Measurements from ENCODE around the gene CCDC146. TPM values are rescaled to one million over a fixed set of nuclear protein-coding genes. Genes with fewer than 3 reads are reported as not detected.

The CCDC146 gene
- total RNA-seq, 1 experiment from 2014 or later = 0.34 TPM

DNA sequence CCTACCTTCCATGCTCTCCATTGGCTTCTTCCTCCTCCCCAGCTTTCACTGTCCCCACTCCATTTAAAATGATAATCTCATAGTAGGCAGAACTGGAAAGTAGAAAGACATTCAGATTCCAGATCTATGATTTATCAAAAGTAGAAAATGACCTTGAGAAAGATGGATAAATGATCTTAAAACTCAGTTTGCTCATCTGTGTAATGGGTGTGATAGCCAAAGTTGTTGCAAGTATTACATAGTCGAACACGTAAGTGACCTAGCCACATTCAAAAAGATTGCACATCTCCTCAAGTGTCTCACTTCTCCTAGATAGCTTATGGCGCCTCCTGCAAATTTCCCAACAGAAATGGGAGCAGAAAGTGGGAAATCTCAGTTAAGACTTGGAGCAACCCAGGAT, 167.0 kb downstream of the CCDC146 start:
- no peak for DNase-seq (ENCODE audit: low read depth)

DNA sequence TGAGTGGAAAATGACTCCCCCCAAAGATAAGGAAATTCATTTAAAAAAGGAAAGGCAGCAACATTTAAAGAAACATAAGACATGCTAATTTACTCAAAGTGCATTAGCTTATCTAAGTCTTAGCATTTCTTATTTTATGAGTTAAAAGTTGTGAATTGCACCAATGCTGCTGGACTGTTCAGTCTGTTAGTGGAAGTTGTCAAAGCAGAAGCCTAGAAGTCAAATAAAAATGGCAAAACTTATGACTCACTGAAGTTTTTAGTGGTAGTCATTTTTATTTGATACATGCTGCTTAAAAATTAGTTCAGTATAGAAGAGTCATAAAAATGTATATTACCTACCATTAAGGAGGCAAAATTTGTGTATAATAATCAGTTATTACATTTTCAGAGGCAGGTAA, 168.0 kb downstream of the CCDC146 start:
- DNase-seq (ENCODE audit: low read depth) = no peak

DNA sequence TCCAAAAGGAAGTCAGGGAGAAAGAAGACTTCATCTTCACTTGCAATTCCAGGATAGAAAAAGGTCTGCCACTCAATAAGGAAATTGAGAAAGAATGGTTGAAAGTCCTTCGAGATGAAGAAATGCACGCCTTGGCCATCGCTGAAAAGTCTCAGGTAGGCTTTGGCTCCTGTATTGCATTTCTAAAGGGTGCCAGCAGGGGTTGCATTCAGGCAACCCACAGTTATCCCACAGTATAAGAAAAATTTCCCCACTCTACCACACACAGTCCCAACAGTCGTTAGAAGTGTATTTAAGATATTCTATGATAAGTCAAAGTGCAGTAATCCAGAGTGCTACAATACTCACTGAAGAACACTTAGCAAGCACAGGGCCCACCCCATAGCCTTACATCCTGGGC, 170.6 kb downstream of the CCDC146 start:
- DNase-seq (ENCODE audit: low read depth) = no peak

DNA sequence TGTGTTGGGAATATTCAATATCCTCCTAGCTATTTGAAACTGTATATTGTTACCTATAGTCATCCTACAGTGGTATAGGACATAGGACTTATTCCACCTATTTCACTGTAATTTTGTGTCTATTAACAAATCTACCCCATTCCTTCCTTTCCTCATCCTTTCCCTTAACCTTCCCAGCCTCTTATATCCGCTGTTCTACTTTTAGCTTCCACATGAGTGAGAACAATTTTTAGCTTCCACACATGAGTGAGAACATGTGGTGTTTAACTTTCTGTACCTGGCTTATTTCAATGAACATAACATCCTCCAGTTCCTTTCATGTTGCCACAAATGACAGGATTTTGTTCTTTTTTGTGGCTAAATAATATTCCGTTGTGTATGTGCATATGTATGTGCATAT, 173.1 kb downstream of the CCDC146 start:
- DNase-seq (ENCODE audit: low read depth) = no peak

DNA sequence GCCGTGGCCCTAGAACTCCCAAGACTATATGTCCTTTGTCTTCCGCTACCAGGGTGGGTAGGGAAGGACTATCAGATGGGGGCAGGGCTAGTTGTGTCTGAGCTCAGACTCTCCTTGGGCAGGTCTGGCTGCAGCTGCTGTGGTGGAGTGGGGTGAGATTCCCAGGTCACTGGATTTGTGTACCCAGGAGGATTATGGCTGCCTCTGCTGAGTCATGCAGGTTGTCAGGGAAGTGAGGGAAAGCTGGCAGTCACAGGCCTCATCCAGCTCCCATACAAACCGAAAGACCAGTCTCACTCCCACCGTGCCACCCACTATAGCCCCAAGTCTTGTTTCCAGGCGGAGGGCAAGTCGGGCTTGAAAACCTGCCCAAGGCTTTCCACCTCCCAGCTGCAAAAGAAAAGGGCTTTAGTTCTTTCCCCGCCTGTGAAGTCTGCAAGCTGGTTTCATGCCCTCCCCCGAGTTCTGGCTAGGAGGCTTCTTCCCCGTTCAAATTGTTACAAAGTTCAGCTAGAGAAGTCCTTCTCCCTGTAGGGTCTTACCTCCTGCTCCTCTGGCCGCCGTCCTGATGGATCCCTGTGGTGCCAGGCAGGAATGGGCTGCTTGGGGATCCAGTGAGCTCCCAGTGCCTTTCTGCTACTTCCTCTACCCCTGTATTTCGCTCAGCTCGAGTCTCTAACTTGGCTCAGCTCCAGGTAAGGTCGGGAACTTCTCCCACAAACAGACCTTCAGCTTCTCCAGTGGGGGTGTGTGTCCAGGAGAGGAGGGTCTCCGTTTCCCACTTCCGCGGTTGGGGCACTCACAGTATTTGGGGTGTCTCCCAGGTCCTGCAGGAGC, 184.0 kb downstream of the CCDC146 start:
- DNase-seq (ENCODE audit: low read depth) = no peak

DNA sequence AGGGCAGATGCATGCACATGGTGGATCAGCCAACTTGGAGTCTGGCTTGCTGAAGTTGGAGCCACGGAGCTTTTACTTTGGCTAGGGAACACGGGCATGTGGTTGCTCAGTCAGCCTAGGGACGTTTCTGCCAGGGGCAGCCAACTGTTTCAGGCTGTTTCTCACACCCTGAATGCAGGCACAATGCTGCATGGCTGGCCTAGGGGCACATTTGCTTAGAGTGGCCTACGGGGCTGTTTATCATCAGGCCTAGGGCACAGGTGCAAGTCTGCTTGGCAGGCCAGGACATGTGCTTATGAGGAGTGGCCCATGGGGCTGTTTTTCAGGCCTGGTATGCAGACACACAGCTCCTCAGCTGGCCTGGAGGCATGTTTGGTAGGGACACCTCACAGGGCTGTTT, 186.4 kb downstream of the CCDC146 start:
- DNase-seq (ENCODE audit: low read depth) = no peak

DNA sequence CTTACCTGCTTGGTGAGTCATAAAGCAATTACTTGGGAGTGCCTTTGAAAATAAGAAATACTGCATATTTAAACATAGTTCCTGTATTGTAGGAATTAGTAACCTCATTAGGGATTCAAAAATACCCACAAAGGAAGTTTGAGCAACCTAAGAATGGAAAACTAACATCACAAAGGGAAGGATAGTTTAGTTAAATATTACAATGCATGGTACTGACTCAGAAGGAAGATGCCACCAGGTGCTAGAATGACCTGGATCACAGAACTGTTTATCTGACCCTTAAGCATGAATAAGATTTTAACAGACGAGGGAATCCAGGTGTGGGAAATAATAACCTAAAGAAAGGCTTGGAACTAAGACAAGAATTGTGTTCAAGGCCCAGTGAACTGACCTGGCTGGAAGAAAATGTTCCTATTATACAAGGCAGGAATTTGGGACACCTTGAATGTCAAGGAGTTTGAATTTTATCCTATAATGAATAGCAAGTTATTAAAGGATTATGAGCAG, 187.4 kb downstream of the CCDC146 start:
- no peak for DNase-seq (ENCODE audit: low read depth)

DNA sequence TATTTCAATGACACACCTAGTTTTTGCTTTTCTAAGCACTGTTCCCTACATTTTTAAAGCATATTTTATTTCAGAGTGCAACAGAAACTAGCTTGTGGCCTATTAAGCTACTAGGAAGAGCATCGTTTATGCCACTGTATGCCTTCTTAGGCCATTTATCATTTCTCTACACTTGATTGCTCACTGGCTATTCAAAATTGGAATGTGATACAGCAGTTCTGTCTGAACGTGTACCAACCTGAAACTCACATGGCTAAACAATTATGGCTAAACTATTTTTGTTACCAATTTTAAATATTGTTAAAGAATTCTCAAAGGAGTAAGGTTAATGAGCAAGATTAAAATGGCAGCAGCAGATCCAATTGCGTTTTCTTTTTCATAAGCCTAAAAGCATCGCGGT, 188.6 kb downstream of the CCDC146 start:
- DNase-seq (ENCODE audit: low read depth) = no peak

DNA sequence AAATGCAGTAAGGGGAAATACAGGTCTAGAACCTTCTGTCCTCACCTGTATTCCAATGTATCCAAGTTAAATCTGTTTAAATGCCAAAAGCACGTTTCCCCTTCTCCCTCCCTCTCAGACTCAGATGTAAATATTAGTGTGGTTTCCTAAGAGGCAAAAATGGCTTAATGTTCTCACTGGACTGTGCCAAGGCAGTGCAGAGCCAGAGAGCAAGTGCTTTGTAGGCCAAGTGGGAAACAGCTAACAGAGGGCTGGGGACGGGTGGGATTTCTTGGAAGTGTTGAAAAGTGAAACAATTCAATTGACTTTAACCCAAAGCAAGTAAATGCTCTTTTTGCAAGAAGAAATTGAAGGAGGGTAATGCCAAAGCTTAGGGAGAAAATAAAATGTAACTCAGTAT, 190.7 kb downstream of the CCDC146 start:
- DNase-seq (ENCODE audit: low read depth) = no peak

DNA sequence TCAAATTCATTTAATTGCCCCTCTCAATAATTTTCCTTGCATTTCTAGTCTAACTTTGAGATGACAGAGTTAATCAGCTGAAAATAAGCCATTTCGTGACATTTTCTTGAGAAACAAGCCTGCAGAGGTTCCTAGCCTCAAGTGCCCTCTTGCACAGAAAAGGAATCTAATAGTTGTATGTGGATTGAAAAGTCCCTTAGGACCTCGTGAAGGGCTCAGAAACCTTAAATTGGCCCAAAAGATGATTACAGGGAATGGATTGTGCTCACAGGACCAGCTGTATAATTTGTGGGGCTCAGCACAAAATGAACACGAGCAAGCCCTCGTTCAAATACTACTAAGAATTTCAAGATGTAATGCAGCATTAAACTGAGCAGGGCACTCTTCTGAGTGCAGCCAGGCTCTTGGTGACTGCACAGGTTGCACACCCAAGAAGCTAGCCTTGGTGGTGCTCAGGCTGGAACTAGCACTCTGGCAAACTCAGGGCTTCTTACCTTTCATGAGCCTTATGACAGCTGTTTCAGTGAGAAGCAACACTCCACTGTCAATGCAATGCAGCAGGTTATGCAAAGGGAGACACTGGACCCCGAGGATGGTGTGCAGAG, 191.6 kb downstream of the CCDC146 start:
- no peak for DNase-seq (ENCODE audit: low read depth)

DNA sequence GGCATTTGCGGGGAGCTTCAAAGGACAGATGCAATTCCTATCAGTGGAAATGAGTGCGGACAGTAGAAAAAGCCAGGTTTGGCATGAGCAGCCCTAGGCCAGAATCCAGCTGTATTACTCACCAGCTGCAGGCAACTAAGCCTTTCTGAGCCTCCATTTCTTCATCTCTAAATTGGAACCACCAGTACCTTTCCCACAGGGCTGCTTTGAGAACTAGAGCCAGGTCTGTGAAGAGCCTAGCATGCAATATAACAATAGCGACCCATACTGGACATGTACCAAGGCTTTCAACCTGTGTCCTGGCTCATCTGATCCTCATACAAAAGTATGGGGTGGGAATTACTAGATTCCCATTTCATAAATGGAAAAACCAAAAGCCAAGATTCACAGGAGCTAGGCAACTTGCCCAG, 192.8 kb downstream of the CCDC146 start:
- DNase-seq (ENCODE audit: low read depth) = no peak

DNA sequence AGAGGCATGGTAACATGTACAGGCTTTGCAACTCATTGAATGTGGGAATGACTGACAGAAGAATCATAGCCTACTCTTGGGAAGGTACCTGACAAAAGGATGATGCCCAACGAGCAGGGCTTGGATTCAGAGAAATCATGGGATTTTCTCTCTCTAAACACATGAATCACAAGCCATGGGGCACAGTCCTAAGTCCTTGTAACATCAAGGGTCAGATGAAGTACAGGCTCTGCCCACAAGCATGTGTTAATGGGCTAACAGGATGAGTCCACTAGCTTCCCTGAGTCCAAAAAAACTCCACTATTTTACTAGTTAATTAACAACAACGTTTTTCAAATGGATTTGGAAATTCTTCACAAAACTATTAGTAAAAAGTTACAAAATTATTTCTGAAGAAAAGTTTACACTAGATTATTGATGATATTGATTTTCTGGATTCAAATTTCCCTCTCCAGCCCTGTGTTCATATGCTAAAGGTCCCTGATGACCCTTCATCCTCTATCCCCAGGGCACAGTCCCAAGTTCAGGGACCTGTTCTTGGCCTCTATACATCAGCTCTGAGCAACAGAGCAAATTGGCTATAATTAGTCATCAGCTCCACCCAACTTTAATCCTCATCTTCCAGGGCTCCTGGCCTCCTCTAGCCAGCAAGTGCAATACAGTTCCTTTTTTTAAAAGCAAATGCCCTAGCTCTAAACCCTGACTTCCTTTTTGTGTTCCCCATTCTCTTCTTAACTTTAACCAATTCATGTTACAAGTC, 194.0 kb downstream of the CCDC146 start:
- no peak for DNase-seq (ENCODE audit: low read depth)

DNA sequence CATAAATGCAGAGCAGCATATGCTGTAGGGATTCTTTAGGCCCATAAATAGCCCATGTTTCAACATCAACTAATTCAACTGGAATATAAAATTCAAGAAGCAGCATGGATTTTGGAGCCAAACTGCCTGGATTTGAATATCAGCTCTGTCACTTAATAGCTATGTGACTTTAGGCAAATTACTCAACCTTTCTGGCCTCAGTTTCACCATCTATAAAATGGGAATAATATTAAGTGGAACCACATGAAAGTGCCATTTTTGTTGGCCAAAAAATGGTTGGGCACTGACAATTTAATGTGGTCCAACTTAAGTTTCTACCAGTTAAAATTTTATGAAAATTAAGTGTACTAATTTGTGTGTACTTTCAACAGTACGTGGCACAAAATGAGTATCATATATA, 195.6 kb downstream of the CCDC146 start:
- DNase-seq (ENCODE audit: low read depth) = no peak

DNA sequence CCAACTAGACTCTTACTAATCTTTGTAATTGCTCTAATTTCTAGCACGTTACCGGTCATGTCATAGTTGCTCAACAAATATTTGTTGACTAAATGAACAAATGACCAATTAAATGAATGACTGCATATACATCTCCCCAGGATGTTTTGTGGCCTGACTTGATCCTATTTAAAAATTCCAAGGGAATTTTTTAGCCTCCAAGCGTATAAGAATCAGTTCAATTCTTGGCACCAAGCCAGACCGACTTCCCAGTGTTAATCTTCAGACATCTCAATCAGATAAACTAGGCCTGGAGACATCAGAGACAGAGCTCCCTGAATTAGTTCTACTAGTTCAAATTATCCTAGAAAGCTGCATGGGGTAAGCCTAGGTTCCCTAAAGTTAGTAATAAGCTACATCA, 197.7 kb downstream of the CCDC146 start:
- DNase-seq (ENCODE audit: low read depth) = no peak

DNA sequence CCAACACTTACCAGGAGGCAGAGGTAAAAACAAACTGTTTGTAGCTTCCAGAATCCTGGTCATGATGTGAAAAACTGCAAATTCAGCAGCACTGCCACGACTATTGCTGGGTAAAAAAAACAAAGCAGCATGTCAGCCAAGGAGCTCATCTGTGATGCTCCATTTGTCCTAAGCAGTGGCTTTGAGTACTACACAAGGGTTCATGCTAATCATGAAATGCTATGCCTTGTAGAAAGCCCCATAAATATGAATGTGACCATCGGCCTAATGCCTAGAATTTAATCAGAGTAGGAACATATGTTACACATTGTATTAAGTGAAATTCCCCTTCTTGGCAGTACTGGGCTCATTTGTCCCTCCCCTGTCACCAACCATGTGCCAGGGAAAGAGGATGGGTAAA, 198.3 kb downstream of the CCDC146 start:
- no peak for DNase-seq (ENCODE audit: low read depth)

DNA sequence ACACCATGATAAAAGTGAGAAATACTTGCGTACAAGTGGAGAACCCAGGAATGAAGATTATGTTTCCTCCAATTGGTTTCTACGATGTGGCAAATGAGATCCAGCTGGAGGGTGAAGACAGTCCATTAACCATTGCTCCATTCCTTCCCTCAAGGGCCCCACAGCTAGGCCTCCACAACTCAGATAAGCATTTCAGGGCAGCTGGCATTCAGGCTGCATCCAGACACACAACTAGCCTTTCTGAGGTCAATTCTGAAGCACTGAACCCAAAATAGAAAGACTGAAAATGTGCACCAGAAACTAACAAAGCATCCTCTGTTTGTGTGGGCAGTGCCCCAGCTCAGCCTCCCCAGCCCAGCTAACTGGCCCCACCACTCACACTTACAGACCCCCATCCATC, 198.9 kb downstream of the CCDC146 start:
- no peak for DNase-seq (ENCODE audit: low read depth)

DNA sequence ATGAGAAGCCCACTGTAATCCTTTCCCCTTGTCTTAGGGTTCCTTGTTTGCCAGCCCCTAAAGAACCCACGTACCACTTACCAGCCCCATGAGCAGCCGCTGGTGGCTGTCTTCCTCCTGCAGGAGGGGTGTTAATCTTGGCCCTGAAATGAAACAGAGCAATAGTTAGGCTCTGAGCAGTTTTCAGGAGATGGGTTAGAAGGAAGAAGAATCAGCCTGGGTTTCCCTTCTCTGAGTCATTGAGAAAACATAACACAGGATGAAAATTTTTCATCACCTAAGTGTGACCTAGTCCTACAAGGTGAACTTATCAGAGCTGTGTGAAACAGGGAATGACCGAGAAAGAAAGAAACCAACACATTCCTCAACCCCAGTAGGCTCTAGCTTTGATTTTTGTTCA, 203.7 kb downstream of the CCDC146 start:
- DNase-seq (ENCODE audit: low read depth) = peak; percentile 33

DNA sequence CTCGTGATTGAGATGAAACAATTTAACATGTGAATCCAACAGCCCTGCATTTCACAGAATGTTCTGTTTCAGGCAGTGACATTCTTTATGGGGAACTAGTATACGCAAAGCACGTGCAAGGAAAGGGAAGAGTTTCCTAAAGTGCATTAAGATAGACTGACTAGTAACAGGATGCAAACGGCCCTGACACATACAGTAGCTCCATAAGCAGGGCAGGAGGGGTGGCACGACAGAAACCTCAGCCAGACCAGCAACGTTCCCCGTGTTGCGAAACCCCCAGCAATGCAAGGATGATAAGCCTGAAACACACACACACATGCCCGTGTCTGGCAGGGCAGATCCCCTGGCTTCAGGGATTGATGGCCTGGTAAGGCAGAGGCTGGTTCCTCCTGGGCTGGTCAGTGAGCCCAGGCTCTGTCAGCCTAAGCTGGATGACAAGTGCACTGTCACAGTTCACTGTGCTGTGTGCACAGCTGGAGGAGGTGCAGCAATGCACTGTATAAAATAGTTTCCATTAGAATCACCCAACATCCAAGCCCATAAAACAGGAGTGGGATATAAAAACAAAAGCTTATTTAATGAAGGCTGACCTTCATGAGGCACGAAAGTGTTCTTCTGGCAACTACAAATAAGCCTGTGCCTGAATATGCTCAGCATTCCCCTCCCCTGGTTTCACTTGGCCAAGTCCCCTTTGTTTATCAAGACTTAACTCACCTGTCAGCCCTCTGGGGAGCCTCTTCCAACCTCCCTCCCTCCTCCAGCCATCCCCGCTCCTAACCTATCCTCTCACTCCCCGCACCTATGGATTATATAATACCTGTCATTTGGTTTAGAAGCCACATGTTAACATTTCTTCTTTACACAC, 204.9 kb downstream of the CCDC146 start:
- peak; percentile 68 for DNase-seq (ENCODE audit: low read depth)

DNA sequence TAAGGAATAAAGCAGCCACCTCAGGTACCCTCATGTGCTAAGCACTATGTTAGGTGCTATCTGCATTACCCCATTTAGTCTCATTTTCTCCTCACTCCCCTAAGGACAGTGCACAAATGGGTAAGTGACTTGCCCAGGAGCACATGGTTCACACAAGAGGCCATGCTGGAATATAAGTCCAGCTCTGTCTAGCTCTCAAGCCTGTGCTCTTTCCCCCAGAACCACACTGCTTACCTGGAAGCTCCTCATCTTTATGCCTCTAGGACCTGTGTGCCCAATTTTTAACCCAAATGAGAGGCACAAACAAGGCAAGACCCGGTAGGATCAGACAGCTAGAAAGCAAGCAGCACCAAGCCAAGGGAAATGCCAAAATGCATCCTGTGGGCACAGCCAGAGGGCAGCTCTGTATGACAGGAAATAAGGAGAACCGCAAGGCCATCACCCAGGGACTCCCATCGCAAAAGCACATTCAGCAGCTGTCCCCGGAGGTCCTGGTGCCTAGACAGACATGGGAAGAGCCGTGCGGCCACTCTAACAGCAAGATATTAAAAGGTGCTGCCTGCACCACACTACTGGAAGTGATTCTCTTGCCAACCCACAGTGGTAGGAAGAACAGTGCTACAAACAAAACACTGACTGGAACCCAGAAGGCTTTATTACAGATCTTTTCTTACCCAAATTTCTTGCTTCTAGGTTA, 205.7 kb downstream of the CCDC146 start:
- peak; percentile 43 for DNase-seq (ENCODE audit: low read depth)

DNA sequence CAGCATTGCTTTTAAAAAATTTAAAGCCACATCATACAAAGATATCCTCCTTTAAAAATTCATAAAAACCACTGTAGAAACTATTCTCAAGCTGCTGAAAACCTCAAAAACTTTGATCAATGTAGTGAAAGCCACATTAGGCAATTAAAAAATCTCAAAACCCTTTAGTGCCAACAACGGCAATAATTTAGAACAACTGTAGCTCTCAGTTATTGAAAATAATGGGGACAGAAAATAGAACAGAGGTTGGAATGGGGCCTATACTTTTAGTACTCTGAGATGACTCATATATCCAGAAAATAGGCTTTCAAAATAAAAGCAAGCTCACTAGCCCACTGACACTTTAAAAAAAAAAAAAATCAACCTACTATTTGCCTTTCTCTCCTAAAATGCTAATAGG, 206.3 kb downstream of the CCDC146 start:
- no peak for DNase-seq (ENCODE audit: low read depth)

Data from Daoy (cell line).